Mucosa of descending colon (tissue), 3 donors: ENCODE data around the gene MAGI2. TPM values are rescaled to one million over a fixed set of nuclear protein-coding genes. Genes with fewer than 3 reads are reported as not detected.

Experiments
- ATAC-seq: fragments of 200-7000 bp; cut with Tn5 transposase; one replicate; pipeline ENCODE4 v1.9.1; 2020; ENCODE audit warnings: mild to moderate bottlenecking, moderate library complexity
- DNase-seq, 3 donors: peaks; one replicate each; pipeline ENCODE4 v3.0.0-alpha.2; 2020
- H3K36me3 ChIP-seq: fragments of 200-600 bp; one replicate; pipeline ENCODE4 v1.8.0; 2021; ENCODE audit warnings: low read depth, mild to moderate bottlenecking
- H3K4me1 ChIP-seq: fragments of 200-600 bp; one replicate; pipeline ENCODE4 v1.8.0; 2021; ENCODE audit warnings: low read depth, mild to moderate bottlenecking
- H3K4me3 ChIP-seq: fragments of 200-600 bp; one replicate; pipeline ENCODE4 v1.8.0; 2021; ENCODE audit warnings: mild to moderate bottlenecking
- H3K9me3 ChIP-seq: fragments of 200-600 bp; one replicate; pipeline ENCODE4 v1.8.0; 2021; ENCODE audit warnings: mild to moderate bottlenecking
- intact Hi-C, 2 donors: fragments of 100-400 bp; cut with DNase I in 1 of 2; cut with micrococcal nuclease in 1 of 2; formaldehyde crosslinking; loops; one replicate each; pipeline versions ENCODE4 v1.11.0 to v1.11.1; 2022; cut with DNase I, micrococcal nuclease
- long read RNA-seq, 2 donors: library from polyadenylated mRNA; unstranded; transcript quantifications; one replicate each; pipeline ENCODE4 v2.0.0, GENCODE V29; 2019 to 2021
- total RNA-seq, 3 donors: library from RNA; stranded (reverse); fragmentation: NEBNext Ultra II Directional in 2 of 3; extraction: Animal tissue kit (Norgen Biotek cat#: 25700) in 2 of 3; gene quantifications; one replicate each; pipeline versions ENCODE4 v1.2.1 to v1.2.4, GENCODE V29; 2021 to 2023
- TF ChIP-seq, protein P1 (sequence below): fragments of 200-600 bp; IDR thresholded peaks from one replicate; pipeline ENCODE4 v1.8.0; 2022; ENCODE audit warnings: antibody characterized with exemption, mild to moderate bottlenecking
- donor health status: DM: no; HTN: no; CAD: no; lungs with moderate emphysema.
- donor health status: DM: no; HTN: no; CAD: no.
- donor health status: DM: no; HTN: yes; CAD: no.

The MAGI2 gene
- 10 to 100 TPM in 1 of 3 donors, 1 to 10 TPM in 2; 1.9 to 14.5 (median 2.7) TPM for total RNA-seq
- long read RNA-seq, donor 1, partial matches to known transcripts: 1 of 7 reads
- long read RNA-seq, donor 1, other reads (novel, unspliced or antisense): 6 of 7 reads
- long read RNA-seq, donor 2: 0 reads

DNA sequence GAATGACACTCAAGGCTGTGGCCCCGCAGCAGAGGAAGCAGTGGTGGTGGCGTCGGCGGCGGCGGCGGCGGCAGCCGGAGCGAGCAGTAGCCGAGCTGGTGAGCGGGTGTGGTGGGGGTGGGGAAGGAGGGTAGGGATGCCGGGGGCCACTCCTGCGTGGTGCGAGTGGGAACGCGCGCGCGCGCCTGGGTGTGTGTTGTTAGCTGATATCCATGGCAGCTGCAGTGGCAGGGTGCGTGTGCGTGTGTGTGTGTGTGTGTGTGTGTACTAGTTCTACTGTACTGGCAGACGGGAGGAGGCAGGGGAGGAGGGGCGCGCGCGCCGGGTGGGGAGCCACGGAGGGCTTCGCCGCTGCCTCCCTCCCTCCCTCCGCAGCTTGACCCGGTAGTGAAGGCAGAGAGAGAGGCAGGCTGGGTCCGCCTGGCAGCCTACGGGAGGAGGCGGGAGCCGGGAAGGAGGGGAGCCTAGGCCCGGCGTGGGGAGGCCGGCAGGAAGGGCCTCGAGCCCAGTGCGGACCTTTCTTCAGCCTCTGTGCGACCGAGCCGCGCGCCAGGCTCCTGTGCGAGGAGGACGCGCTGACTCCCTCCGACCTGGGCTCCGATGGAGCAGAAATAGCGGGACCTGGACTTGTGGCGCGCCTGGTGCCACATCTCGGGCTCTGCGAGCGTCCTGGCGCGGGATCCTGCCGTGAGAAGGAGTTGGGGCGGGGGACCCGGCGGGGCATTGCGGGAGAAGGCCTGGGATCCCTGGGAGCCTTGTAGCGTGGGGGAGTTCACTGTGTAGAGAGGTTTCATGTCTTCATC is at the start of gene MAGI2:
Gene MAGI2 (minus strand): TSS at position 110 of the 803 bp plus-strand sequence. CDS start 347 bp downstream, outside the sequence.
- Histone ChIP-seq H3K9me3 (no peaks in the 10 kb centered on the region), H3K36me3 (no peaks in the 10 kb centered on the region), H3K4me1 (no peaks in the 10 kb centered on the region), H3K4me3 (peak within 1 kb of the TSS; percentile 26)
- peak; percentile 71 for ATAC-seq
- DNase-seq: peak; percentile 68 to 77 (median 69)
- intact Hi-C loops: no loop called here
- TF ChIP-seq, protein P1, sequence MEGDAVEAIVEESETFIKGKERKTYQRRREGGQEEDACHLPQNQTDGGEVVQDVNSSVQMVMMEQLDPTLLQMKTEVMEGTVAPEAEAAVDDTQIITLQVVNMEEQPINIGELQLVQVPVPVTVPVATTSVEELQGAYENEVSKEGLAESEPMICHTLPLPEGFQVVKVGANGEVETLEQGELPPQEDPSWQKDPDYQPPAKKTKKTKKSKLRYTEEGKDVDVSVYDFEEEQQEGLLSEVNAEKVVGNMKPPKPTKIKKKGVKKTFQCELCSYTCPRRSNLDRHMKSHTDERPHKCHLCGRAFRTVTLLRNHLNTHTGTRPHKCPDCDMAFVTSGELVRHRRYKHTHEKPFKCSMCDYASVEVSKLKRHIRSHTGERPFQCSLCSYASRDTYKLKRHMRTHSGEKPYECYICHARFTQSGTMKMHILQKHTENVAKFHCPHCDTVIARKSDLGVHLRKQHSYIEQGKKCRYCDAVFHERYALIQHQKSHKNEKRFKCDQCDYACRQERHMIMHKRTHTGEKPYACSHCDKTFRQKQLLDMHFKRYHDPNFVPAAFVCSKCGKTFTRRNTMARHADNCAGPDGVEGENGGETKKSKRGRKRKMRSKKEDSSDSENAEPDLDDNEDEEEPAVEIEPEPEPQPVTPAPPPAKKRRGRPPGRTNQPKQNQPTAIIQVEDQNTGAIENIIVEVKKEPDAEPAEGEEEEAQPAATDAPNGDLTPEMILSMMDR: no peak

DNA sequence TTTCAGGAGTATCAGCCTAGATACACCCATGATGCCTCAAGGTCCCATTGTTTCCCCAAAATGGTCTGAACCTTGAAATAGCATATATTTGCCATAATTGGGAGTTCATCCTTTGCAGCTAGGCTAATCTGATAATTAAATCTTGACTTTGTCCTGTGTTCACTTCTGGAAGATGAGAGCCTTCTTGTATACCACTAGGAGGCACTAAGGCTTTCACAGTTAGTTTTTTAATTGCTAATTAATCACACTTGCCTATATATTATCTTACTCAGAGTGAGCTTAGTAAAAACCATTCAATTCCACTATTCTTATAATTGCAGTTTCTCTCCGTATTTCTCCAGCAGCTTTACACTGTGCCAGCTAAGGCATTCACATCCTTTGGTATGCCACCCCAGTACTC is 48.7 kb upstream of the MAGI2 start:
- no peak for DNase-seq
- ATAC-seq: no peak
- intact Hi-C loops: no loop called here

DNA sequence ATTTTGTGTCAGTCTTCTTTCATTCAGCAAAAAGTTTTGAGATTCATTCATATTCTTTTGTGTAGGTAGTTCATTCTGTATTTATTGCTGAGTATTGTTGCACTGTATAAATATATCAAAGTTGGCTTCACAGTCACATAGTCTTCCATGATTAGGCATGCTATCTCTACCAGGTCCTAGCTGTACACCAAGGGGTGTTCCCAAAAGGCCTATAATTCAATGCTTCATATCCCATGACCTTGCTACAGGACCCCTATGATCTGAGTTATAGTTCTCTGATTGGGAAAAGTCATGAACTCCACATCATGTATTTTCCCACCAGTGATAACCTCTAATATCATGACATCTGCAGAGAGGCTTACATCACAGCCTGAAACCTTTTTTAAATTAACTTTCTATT is 47.3 kb upstream of the MAGI2 start:
- Histone ChIP-seq H3K36me3 (no peaks in the 10 kb centered on the region), H3K4me3 (no peak overlapping the region), H3K4me1 (no peaks in the 10 kb centered on the region), H3K9me3 (no peaks in the 10 kb centered on the region)
- intact Hi-C loops: no loop called here
- DNase-seq (no peak), ATAC-seq (no peak)
- TF ChIP-seq, protein P1: no peak

More for the DNA sequence above, 48.7 kb upstream of the MAGI2 start:
- no peaks in the 10 kb centered on the region for H3K36me3 ChIP-seq
- H3K4me1 ChIP-seq: no peaks in the 10 kb centered on the region
- TF ChIP-seq, protein P1: no peak
- H3K4me3 ChIP-seq: no peak overlapping the region
- no peaks in the 10 kb centered on the region for H3K9me3 ChIP-seq

DNA sequence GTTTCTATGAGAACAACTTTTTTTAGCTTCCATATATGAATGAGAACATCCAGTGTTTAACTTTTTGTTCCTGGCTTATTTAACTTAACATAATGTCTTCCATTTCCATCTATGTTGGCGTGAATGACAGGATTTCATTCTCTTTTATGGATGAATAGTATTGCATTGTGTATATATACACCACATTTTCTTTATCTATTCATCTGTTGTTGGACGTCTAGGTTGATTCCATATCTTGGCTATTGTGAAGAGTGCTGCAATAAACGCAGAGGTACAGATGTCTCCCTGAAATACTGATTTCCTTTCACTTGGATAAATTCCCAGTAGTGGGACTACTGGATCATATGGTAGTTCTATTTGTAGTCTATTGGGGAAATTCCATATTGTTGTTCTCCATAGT is 44.3 kb upstream of the MAGI2 start:
- intact Hi-C loops: no loop called here
- TF ChIP-seq, protein P1: no peak
- H3K36me3 ChIP-seq: no peaks in the 10 kb centered on the region
- no peaks in the 10 kb centered on the region for H3K4me1 ChIP-seq
- no peak for DNase-seq
- no peak overlapping the region for H3K4me3 ChIP-seq
- no peak for ATAC-seq
- H3K9me3 ChIP-seq: no peaks in the 10 kb centered on the region

DNA sequence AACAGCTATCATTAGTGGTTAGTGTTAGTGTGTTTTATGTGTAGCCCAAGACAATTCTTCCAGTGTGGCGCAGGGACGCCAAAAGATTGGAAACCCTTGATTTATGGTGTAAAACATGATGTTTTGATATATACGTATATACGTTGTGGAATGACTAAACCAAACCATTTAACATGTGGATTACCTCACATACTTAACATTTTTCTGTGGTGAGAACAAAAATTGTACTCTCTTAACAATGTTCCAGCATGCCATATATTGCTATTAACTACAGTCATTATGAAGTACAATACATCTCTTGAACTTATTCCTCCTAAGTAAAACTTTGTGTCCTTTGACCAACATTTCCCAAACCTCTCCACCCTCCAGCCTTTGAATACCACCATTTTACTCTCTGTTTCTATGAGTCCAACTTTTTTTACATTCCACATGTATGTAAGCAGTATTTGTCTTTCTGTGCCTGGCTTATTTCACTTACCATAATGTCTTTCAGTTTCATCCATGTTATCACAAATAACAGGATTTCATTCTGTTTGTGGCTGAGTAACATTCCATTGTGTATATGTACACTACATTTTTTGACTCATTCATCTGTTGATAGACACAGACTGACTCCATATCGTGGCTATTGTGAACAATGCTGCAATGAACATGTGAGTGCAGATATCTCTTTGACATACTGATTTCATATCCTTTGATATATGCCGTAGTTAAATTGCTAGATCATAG is 42.2 kb upstream of the MAGI2 start:
- Histone ChIP-seq H3K4me1 (no peaks in the 10 kb centered on the region), H3K36me3 (no peaks in the 10 kb centered on the region), H3K9me3 (no peaks in the 10 kb centered on the region), H3K4me3 (no peak overlapping the region)
- TF ChIP-seq, protein P1: no peak
- no peak for DNase-seq
- no peak for ATAC-seq
- intact Hi-C loops: no loop called here
